K562 (cell line): ENCODE measurements around the gene LRFN2. TPM values are rescaled to one million over a fixed set of nuclear protein-coding genes. Genes with fewer than 3 reads are reported as not detected.

Source experiments
- ATAC-seq: fragments of 200-7000 bp; cut with Tn5 transposase; 3 replicates; pipeline ENCODE4 v1.9.1; 2020; ENCODE audit warnings: moderate library complexity
- BruUV-seq: library from RNA; stranded (reverse); fragments of 400-500 nt; replicated peaks from 2 replicates; lab custom pipeline; 2021; lab: Mats Ljungman, UMichigan
- CTCF ChIA-PET: fragments of 300-600 bp; formaldehyde crosslinking; extraction: SDS; loops from one replicate; lab custom pipeline; 2021; ENCODE audit warnings: low intra/inter-chr PET ratio; lab: Yijun Ruan, JAX
- POLR2A ChIA-PET: fragments of 300-600, 350-650 bp; sonication (Branson Sonifier 250); formaldehyde crosslinking; extraction: SDS; loops from one replicate; lab custom pipeline; 2021; ENCODE audit warnings: antibody characterized with exemption, inconsistent platforms; lab: Yijun Ruan, JAX
- DNase-seq, 4 experiments: peaks; one replicate each; pipeline versions ENCODE4 v3.0.0 to v3.0.0-alpha.2; 2011 to 2018; ENCODE audit warnings: low spot score in 3 of 4, mixed read lengths in 3 of 4; ENCODE audit errors: extremely low read depth in 1 of 4
- FAIRE-seq: peaks from 2 replicates; lab custom pipeline; 2011; peaks lifted over from hg19 to GRCh38; lab: Jason Lieb, UNC
- H2AFZ ChIP-seq: 2 replicates; pipeline ENCODE4 v1.6.0; 2011; ENCODE audit warnings: low read depth, low read length, control low read depth, inconsistent platforms
- H3K27ac ChIP-seq: fragments of 200-600 bp; 3 replicates; pipeline ENCODE4 v1.8.0; 2011; ENCODE audit warnings: low read depth, mild to moderate bottlenecking, control low read depth, inconsistent platforms, low read length, moderate library complexity, mixed read lengths; ENCODE audit errors: extremely low read depth
- H3K27me3 ChIP-seq, 2 experiments: fragments of 300-600 bp in 1 of 2; 2 replicates in 1 of 2; 3 replicates in 1 of 2; pipeline versions ENCODE4 v1.6.0 to v1.8.0; 2011; ENCODE audit warnings: inconsistent platforms in 2 of 2, low read length in 2 of 2, mild to moderate bottlenecking in 1 of 2, mixed read lengths in 1 of 2, moderate library complexity in 1 of 2; ENCODE audit not compliant: control insufficient read depth in 2 of 2, insufficient read depth in 2 of 2
- H3K36me3 ChIP-seq: fragments of 300-600 bp; 3 replicates; pipeline ENCODE4 v1.8.0; 2011; ENCODE audit warnings: mild to moderate bottlenecking, low read length, inconsistent platforms; ENCODE audit not compliant: control insufficient read depth, insufficient read depth
- H3K4me1 ChIP-seq, 2 experiments: fragments of 200-600 bp in 1 of 2; replicated peaks in 1 of 2; 2 replicates in 1 of 2; 3 replicates in 1 of 2; pipeline versions ENCODE4 v1.5.1 to v1.8.0; 2011; ENCODE audit warnings: inconsistent platforms in 2 of 2, low read length in 2 of 2, mild to moderate bottlenecking in 1 of 2, mixed read lengths in 1 of 2, moderate library complexity in 1 of 2; ENCODE audit not compliant: control insufficient read depth in 2 of 2, insufficient read depth in 2 of 2
- H3K4me2 ChIP-seq: 2 replicates; pipeline ENCODE4 v1.6.1; 2011; ENCODE audit warnings: low read length, control low read depth, inconsistent platforms, mixed read lengths; ENCODE audit not compliant: insufficient read depth
- H3K4me3 ChIP-seq: fragments of 200-600 bp; sonication (generic), shearing (Covaris generic); 2 replicates; pipeline ENCODE4 v1.5.1; 2016; ENCODE audit warnings: control low read depth, inconsistent platforms
- H3K79me2 ChIP-seq: fragments of 200-600 bp; 3 replicates; pipeline ENCODE4 v1.8.0; 2011; ENCODE audit warnings: low read length, inconsistent platforms; ENCODE audit not compliant: control insufficient read depth, insufficient read depth
- H3K9ac ChIP-seq, 2 experiments: 2 replicates each; pipeline versions ENCODE4 v1.6.0 to v1.6.1; 2011; ENCODE audit warnings: low read depth in 2 of 2, low read length in 2 of 2, control low read depth in 1 of 2, inconsistent platforms in 1 of 2, mild to moderate bottlenecking in 1 of 2, mixed read lengths in 1 of 2; ENCODE audit not compliant: insufficient read depth in 1 of 2
- H3K9me1 ChIP-seq: one replicate; pipeline ENCODE4 v1.6.0; 2011; ENCODE audit warnings: inconsistent platforms, mild to moderate bottlenecking, low read length, moderate library complexity; ENCODE audit not compliant: control insufficient read depth, insufficient read depth
- H3K9me3 ChIP-seq: replicated peaks from 2 replicates; pipeline ENCODE4 v1.5.1; 2011; ENCODE audit warnings: low read depth, low read length, inconsistent platforms; ENCODE audit not compliant: control insufficient read depth, insufficient read depth
- H4K20me1 ChIP-seq: replicated peaks from 2 replicates; pipeline ENCODE4 v1.6.1; 2011; ENCODE audit warnings: low read length, inconsistent platforms, mixed read lengths; ENCODE audit not compliant: control insufficient read depth, insufficient read depth
- ETV6 ChIP-seq, 3 experiments: fragments of 150-350 bp in 1 of 3; sonication (generic) in 1 of 3; formaldehyde crosslinking in 1 of 3; IDR thresholded peaks; 2 replicates each; pipeline versions ENCODE4 v1.6.1 to v1.8.0; 2014 to 2022; ENCODE audit warnings: borderline replicate concordance in 2 of 3, low read depth in 2 of 3, antibody characterized with exemption in 1 of 3, low read length in 1 of 3, mild to moderate bottlenecking in 1 of 3, missing genetic modification reagents in 1 of 3
- HLTF ChIP-seq: fragments of 450-650 bp; IDR thresholded peaks from 2 replicates; pipeline ENCODE4 v1.6.1; 2016
- MAFF ChIP-seq: IDR thresholded peaks from 2 replicates; pipeline ENCODE4 v1.6.1; 2012; ENCODE audit warnings: low read length, improper control_type of control experiment
- MAFG ChIP-seq: fragments of 450-650 bp; conservative IDR thresholded peaks from 2 replicates; pipeline ENCODE4 v1.6.1; 2016; ENCODE audit warnings: missing genetic modification characterization, missing compliant biosample characterization
- POLR3A ChIP-seq: IDR thresholded peaks from 2 replicates; pipeline ENCODE4 v1.6.1; 2011; ENCODE audit warnings: borderline replicate concordance, mild to moderate bottlenecking, moderate library complexity; ENCODE audit not compliant: insufficient read length, insufficient read depth; ENCODE audit errors: extremely low read depth
- SRF ChIP-seq, 2 experiments: fragments of 250-450, 450-650 bp in 1 of 2; sonication (Bioruptor Pico) in 1 of 2; sonication (generic) in 1 of 2; formaldehyde crosslinking; IDR thresholded peaks; 2 replicates each; pipeline versions ENCODE4 v1.5.0 to v1.5.1; 2020 to 2022; ENCODE audit warnings: mild to moderate bottlenecking in 1 of 2, missing genetic modification reagents in 1 of 2
- ZNF134 ChIP-seq: fragments of 250-450 bp; sonication (Bioruptor Pico); conservative IDR thresholded peaks from 2 replicates; pipeline ENCODE4 v1.4.0; 2020
- ZNF696 ChIP-seq: fragments of 250-450 bp; sonication (Bioruptor Pico); conservative IDR thresholded peaks from 2 replicates; pipeline ENCODE4 v1.4.0; 2020; ENCODE audit warnings: mild to moderate bottlenecking, moderate library complexity
- WGBS: fragments of 100-300 bp; shearing (Covaris generic); methylation state at CpG from one replicate; pipeline ENCODE4 v1.1.6; 2016; ENCODE audit warnings: low coverage, mixed read lengths; ENCODE audit not compliant: insufficient coverage; ENCODE audit errors: missing lambda C conversion rate; 5-methylcytosine and 5-hydroxymethylcytosine counted together
- in situ Hi-C: fragments of 300-500 bp; cut with MboI; formaldehyde crosslinking; loops from 4 replicates; pipeline ENCODE4 v1.15.0; 2018; ENCODE audit warnings: inconsistent platforms, mixed read lengths
- intact Hi-C: fragments of 100-400 bp; cut with micrococcal nuclease; formaldehyde crosslinking; loops from 2 replicates; pipeline ENCODE4 v1.14.2; 2022
- polyA plus RNA-seq, 8 experiments: library from polyadenylated mRNA; depleted of rRNA in 4 of 8; stranded (reverse) in 5 of 8; unstranded in 3 of 8; fragments of >200 nt; fragmentation: Nextera tagmentation in 2 of 8; fragmentation: Illumina TruSeq in 1 of 8; extraction: Ambion mirVana in 2 of 8; extraction: Trizol in 1 of 8; gene quantifications; 2 replicates each; pipeline versions ENCODE4 v1.2.1 to v1.2.3, GENCODE V29; 2011 to 2014; ENCODE audit warnings: inconsistent platforms in 1 of 8, missing spikeins in 1 of 8
- total RNA-seq, 7 experiments: library from RNA; depleted of rRNA in 6 of 7; stranded (reverse); fragments of >200 nt in 6 of 7; fragmentation: Illumina TruSeq in 2 of 7; extraction: Trizol in 2 of 7; gene quantifications; 2 replicates each; pipeline versions ENCODE4 v1.2.1 to v1.2.3, GENCODE V29; 2011 to 2021; ENCODE audit warnings: low replicate concordance in 1 of 7
- TF ChIP-seq, protein P1 (sequence below): sonication (generic); formaldehyde crosslinking; IDR thresholded peaks from 2 replicates; pipeline ENCODE4 v1.8.0; 2022; ENCODE audit warnings: mild to moderate bottlenecking, missing genetic modification reagents

Gene LRFN2
- total and polyA plus RNA-seq, 9 of the 15 experiments (the other 6 are each of a cell fraction or from before 2014, with no cell fraction given): not detected

DNA sequence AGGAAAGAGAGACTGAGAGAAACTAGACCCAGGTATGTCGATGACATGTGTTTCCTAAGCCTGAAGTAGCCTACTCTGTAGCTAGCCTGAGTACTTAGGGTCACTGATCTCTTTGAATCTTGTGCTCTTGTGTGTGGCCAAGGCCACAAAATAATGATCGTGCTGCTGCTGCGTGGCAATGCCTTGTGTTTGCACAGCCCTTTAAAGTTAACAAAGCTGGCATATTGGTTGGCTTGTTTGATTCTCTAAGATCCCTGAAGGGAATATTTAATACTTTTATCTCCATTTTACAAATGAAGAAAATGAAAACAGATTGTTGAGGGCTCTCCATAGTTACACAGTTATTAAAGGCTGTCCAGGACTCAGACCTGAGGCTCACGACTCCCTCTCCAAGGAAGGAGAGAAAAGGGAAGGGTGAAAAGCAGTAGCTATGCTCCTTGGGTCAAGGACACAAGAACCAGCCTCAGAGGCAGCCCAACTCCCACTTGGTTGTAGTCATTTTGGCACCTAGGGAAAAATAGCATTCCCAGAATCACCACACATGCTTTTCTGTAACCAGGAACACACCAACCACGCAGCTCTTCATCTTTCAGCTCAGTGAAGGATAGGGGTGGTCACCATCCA, 130.7 kb downstream of the LRFN2 start (continued):
- TF ChIP-seq ETV6 (IDR thresholded peaks at IDR 0.05; ENCODE audit: borderline replicate concordance in 1 of 2, low read depth in 2 of 2, low read length in 1 of 2): no peak
- no peak for TF ChIP-seq ETV6 (CRISPR knock-in tag; IDR thresholded peaks at IDR 0.05; ENCODE audit: borderline replicate concordance)
- TF ChIP-seq ZNF696 (CRISPR knock-in tag): no peak
- TF ChIP-seq MAFG (tag): no peak
- no peak for TF ChIP-seq SRF (CRISPR knock-in tag; IDR thresholded peaks at IDR 0.05)
- no peak for TF ChIP-seq POLR3A
- TF ChIP-seq HLTF: no peak
- TF ChIP-seq MAFF: no peak
- TF ChIP-seq, all 486 proteins: peak for 0

- no peaks in the 10 kb centered on the region for H3K4me1 ChIP-seq
- in situ Hi-C loops: no loop called here
- CTCF ChIA-PET: no interaction called here
- ATAC-seq (no peak), FAIRE-seq (no peak), DNase-seq (no peak)
- no peaks in the 10 kb centered on the region for H3K9me3 ChIP-seq
- no peaks in the 10 kb centered on the region for H3K27me3 ChIP-seq
- intact Hi-C loops: no loop called here
- H4K20me1 ChIP-seq: 0 out of 2 replicates have a peak, but pooled peaks cover 2% of the 10 kb centered on the region
- H3K9ac ChIP-seq: no peak overlapping the region
- no peak overlapping the region for H3K27ac ChIP-seq
- WGBS: 0% methylated on average over 1 of the region's 1 CpG
- POLR2A ChIA-PET: interaction anchor here (0.7 kb wide), 1 partner anchor 225 kb away, joined by 3 read pairs; no protein-coding TSS in a partner anchor
- no peaks in the 10 kb centered on the region for H3K9me1 ChIP-seq
- no TSS peak for BruUV-seq
- TF ChIP-seq ZNF134 (CRISPR knock-in tag): peak; percentile 82
- TF ChIP-seq, protein P1, sequence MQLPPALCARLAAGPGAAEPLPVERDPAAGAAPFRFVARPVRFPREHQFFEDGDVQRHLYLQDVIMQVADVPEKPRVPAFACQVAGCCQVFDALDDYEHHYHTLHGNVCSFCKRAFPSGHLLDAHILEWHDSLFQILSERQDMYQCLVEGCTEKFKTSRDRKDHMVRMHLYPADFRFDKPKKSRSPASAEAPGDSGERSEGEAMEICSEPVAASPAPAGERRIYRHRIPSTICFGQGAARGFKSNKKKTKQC: no peak
- no peak overlapping the region for H3K4me2 ChIP-seq
- H3K79me2 ChIP-seq: no peaks in the 10 kb centered on the region
- H3K36me3 ChIP-seq: no peaks in the 10 kb centered on the region
- no peak overlapping the region for H2AFZ ChIP-seq
- no peak overlapping the region for H3K4me3 ChIP-seq
These were observed 131.3 kb downstream of the LRFN2 start for GRCh38 chr6:40455686-40456389.
